Ectodermal cell (in vitro differentiated cells): ENCODE results near the gene HCCS.
"Not testable (repeated sequence)": the region's sequence is repeated elsewhere in the genome, so short reads cannot be mapped to it uniquely, and the experiment has no call there.

Experiments used
- H3K27ac ChIP-seq: 2 replicates; pipeline ENCODE4 v1.7.0; 2013; ENCODE audit warnings: mild to moderate bottlenecking, low read depth, low read length; ENCODE audit not compliant: insufficient read depth, poor library complexity, severe bottlenecking
- H3K27me3 ChIP-seq: 2 replicates; pipeline ENCODE4 v1.7.0; 2013; ENCODE audit warnings: mild to moderate bottlenecking, low read length; ENCODE audit not compliant: insufficient read depth, control insufficient read depth, poor library complexity, severe bottlenecking
- H3K36me3 ChIP-seq: one replicate; pipeline ENCODE4 v1.7.0; 2013; ENCODE audit warnings: low read length; ENCODE audit not compliant: control insufficient read depth, insufficient read depth
- H3K4me1 ChIP-seq: one replicate; pipeline ENCODE4 v1.7.0; 2013; ENCODE audit warnings: low read length; ENCODE audit not compliant: control insufficient read depth, insufficient read depth
- H3K4me3 ChIP-seq: 2 replicates; pipeline ENCODE4 v1.7.0; 2013; ENCODE audit warnings: low read depth, low read length, control low read depth; ENCODE audit not compliant: insufficient read depth
- H3K9me3 ChIP-seq: 2 replicates; pipeline ENCODE4 v1.7.0; 2013; ENCODE audit warnings: mild to moderate bottlenecking, low read length, moderate library complexity; ENCODE audit not compliant: control insufficient read depth
- WGBS, 2 experiments: methylation state at CpG; one replicate each; pipeline ENCODE4 v1.1.7; 2013; ENCODE audit warnings: missing lambda C conversion rate in 2 of 2; 5-methylcytosine and 5-hydroxymethylcytosine counted together

Gene HCCS

DNA sequence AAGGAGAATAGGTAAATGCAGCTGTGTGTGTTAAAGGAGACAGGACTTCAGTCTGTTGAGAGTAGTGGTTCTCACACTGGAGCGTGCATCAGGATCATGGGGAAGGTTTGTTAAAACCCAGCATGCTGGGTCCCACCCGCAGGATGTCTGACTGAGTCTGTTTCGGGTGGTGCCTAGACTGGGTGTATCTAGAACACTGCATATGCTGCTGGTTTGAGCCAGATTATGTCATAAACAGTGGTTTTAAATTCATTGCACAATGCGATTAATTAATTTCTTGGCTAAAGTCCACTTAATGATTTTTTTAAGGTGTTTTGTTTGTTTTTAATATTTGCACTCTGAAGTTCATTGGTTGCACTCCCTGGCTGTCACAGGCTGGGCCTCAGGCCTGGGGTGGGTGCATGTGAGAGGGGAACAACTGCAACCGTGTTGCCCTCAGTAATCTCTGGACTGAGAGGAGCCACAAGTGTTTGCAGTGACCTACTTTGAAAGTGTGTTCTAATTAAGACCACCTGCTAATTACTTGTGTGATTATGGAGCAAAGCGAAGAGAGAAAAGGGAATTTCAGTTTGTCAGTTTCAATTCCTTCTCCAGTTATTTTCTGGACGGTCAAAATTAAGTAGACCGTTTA, 8.3 kb downstream of the HCCS start:
- no peak overlapping the region for H3K27ac ChIP-seq
- no peaks in the 10 kb centered on the region for H3K27me3 ChIP-seq
- no peak overlapping the region for H3K4me3 ChIP-seq
- no peaks in the 10 kb centered on the region for H3K9me3 ChIP-seq
- H3K36me3 ChIP-seq = peaks cover 23% of the 10 kb centered on the region
- H3K4me1 ChIP-seq = no peaks in the 10 kb centered on the region
- WGBS, 2 experiments = 97 to 98% methylated on average over 8 of the region's 8 CpGs

DNA sequence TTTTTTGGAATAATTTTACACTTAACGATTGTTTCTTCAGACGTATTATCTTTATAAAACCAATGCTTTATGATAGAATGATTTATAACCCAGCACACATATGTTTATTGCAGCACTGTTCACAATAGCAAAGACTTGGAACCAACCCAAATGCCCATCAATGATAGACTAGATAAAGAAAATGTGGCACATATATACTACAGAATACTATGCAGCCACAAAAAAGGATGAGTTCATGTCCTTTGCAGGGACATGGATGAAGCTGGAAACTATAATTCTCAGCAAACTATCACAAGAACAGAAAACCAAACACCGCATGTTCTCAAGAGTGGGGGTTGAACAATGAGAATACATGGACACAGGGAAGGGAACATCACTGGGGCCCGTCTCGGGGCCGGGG, 12.0 kb downstream of the HCCS start:
- WGBS, 2 experiments = 100% methylated on average over 2 of the region's 6 CpGs; no CpG with 5 or more reads in 1 of the 2 experiments
- H3K9me3 ChIP-seq, H3K4me3 ChIP-seq, H3K36me3 ChIP-seq, H3K4me1 ChIP-seq, H3K27ac ChIP-seq, H3K27me3 ChIP-seq: not testable (repeated sequence)

DNA sequence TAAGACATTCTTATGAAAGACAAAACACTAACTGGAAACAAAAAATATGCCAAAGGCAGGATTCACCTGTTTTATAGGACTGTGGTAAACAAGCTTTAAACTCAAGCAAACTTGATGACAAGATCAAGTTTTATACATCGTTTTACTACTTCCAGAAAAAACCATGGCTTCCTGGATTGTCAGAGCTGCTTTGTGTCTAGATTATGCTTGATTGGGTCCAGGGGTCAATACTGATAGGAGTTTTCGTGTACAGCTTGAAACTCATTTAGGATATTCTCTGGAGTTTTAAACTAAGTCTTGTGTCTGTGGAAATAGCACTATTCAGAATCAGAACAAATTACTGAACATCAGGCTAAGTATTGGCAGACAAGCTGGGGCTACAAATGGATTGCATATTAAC, 13.0 kb downstream of the HCCS start:
- Histone ChIP-seq H3K4me1 (no peaks in the 10 kb centered on the region), H3K27ac (no peak overlapping the region), H3K27me3 (no peaks in the 10 kb centered on the region), H3K9me3 (no peaks in the 10 kb centered on the region), H3K4me3 (no peak overlapping the region), H3K36me3 (peaks cover 6% of the 10 kb centered on the region)
- WGBS, 2 experiments = 79 to 96% methylated on average over 2 of the region's 2 CpGs

DNA sequence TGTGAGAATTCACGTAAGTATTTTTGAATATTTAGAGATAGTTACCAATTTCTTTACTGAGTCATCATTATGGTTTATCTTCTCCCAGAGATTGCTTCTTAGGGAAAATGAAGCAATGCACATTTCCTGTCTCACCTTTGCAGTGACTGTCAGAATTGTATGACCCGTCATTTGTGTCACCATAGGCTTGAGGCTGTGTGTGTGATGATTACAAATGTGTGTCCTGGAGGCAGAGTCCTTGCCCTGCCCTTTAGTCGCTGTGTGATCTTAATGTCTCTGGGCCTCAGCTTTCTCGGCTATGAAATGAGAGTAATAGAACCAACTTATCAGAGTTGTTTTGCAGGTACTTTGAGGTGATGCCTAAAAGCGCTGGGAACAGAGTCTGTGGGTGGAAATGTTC, 13.9 kb downstream of the HCCS start:
- Histone ChIP-seq H3K27me3 (no peaks in the 10 kb centered on the region), H3K9me3 (no peaks in the 10 kb centered on the region), H3K4me3 (no peak overlapping the region), H3K36me3 (no peaks in the 10 kb centered on the region), H3K27ac (no peak overlapping the region), H3K4me1 (peaks cover 4% of the 10 kb centered on the region)
- WGBS, 2 experiments = 92 to 96% methylated on average over 3 to 4 of the region's 5 CpGs

DNA sequence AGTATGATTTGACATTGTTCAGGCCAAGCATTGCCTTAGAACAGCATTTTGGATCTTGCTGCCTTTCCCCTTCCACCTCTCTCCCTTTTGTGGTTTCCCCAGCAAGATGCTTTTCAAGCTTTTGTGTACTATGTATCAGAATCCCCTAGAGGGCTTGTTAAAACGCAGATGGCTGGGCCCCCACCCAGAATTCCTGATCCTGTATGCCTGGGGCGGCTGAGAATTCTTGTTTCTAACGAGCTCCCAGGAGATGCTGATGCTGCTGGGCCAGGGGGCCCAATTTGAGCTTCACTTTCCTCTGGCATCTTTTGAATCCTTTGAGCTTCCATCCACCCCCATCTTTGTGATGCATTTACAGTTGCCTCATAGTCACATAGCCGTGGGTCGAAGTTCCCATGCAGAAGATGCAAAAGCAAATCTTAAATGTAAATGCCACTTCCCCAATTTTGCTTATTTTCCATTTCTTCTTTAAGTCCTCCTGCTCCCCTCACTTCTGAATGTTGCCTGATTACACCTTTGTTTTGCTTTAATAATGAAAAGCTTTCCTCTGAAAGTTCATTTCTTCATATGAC, 18.5 kb downstream of the HCCS start:
- H3K27ac ChIP-seq = no peak overlapping the region
- H3K27me3 ChIP-seq = no peaks in the 10 kb centered on the region
- peaks cover 4% of the 10 kb centered on the region for H3K4me1 ChIP-seq
- H3K4me3 ChIP-seq = no peak overlapping the region
- 13 to 17% methylated on average over 5 of the region's 5 CpGs for WGBS, 2 experiments
- no peaks in the 10 kb centered on the region for H3K9me3 ChIP-seq
- H3K36me3 ChIP-seq = no peaks in the 10 kb centered on the region

DNA sequence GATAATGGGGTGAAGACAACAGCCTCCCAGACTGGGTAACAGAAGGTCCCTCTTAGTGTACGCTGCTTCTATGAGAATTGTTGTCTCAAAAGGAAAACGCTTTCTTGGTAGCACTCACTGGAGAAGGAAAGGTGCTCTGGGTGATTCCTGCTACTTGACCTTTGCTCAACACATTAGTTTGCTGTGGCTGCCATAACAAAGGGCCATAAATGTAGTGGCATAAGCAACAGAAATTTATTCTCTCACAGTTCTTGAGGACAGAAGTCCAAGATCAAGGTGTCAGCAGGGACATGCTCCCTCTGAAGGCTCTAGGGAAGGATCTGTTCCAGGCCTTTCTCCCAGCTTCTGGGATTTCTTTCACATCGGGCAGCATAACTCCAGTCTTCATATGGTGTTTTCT, 19.0 kb downstream of the HCCS start:
- Histone ChIP-seq H3K36me3 (no peaks in the 10 kb centered on the region), H3K27ac (no peak overlapping the region), H3K4me3 (no peak overlapping the region), H3K4me1 (peaks cover 4% of the 10 kb centered on the region), H3K9me3 (no peaks in the 10 kb centered on the region), H3K27me3 (no peaks in the 10 kb centered on the region)
- 97% methylated on average over 2 to 3 of the region's 3 CpGs for WGBS, 2 experiments

DNA sequence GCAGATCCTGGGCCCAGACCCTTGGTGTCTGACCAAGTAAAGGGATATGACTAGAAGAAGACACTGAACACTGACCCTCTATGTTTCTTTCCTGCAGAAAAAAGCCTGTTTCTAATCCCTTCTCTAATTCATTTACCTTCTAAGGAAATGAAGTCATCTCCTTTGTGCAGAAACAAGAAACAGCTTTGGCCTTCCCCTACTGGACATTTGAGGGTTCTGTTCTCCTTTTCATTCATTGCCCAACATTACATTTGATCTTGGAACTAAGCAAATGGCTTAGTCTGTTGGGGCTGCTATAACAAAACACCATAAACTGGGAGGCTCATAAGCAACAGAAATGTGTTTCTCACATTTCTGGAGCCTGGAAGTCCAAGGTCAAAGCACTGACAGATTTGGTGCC, 20.0 kb downstream of the HCCS start:
- H3K27ac ChIP-seq = no peak overlapping the region
- H3K4me1 ChIP-seq = peaks cover 4% of the 10 kb centered on the region
- H3K36me3 ChIP-seq = no peaks in the 10 kb centered on the region
- no peaks in the 10 kb centered on the region for H3K27me3 ChIP-seq
- no peak overlapping the region for H3K4me3 ChIP-seq
- no peaks in the 10 kb centered on the region for H3K9me3 ChIP-seq

DNA sequence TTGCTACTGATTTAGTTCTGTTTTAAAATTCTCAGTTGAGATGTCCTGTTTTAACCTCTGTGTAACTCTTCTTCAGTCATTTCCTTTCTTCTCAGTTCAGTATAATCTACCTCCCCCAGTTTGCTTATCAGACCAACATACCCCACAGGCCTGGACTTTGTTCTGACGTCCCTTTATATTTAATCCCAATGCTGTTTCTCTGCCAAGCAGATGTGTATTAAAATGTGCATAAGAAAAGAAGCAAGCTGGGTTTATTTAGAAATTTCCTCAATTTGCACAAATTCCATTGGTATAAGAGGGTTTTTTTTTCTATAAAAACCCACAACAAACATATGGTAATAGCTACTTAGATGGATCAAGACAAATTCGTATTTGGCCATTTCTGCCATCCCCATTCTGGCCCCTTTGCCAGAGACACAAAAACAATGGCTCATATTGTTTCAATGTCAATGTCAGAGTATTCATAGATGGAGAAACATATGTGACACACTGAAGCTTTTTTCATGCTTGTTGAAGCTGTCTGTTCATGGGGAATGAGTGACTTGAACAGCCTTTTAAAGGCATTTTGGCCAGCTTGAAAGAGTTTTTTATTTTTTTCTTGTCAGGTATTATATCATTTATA, 24.5 kb downstream of the HCCS start:
- Histone ChIP-seq H3K27ac (no peak overlapping the region), H3K9me3 (no peaks in the 10 kb centered on the region), H3K27me3 (no peaks in the 10 kb centered on the region), H3K36me3 (no peaks in the 10 kb centered on the region), H3K4me1 (no peaks in the 10 kb centered on the region), H3K4me3 (no peak overlapping the region)
- 100% methylated on average over 1 of the region's 2 CpGs; no CpG with 5 or more reads in 1 of the 2 experiments for WGBS, 2 experiments

DNA sequence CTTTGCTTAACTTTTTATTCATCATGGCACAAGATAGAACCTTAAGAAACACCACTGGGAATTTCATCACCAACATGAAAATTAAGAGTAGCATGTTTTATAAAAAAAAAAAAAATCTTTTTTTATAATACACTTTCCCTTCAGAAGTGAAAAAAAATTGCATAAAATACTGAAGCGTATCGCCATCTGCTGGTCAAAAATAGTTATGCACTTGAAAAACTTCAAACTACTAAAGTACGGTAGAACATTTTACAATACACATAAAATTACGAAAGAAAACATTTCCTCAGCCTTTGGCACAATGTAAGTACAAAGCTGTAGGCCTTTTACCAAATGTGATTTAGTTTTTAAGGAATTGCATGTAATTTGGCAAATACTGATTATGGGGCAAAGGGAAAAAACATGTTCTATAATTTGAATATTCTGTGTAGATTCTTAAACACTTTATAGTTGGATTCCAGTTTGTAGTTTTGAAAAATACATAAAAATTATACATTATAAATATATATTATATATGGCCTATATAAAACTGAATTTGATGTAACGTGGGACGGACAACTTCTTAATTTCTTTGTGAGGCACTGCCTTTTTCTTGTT, 26.5 kb downstream of the HCCS start:
- no peaks in the 10 kb centered on the region for H3K36me3 ChIP-seq
- no peaks in the 10 kb centered on the region for H3K9me3 ChIP-seq
- no peaks in the 10 kb centered on the region for H3K4me1 ChIP-seq
- H3K27ac ChIP-seq = no peak overlapping the region
- no peaks in the 10 kb centered on the region for H3K27me3 ChIP-seq
- WGBS, 2 experiments = 33 to 40% methylated on average over 3 to 4 of the region's 6 CpGs
- H3K4me3 ChIP-seq = no peak overlapping the region

DNA sequence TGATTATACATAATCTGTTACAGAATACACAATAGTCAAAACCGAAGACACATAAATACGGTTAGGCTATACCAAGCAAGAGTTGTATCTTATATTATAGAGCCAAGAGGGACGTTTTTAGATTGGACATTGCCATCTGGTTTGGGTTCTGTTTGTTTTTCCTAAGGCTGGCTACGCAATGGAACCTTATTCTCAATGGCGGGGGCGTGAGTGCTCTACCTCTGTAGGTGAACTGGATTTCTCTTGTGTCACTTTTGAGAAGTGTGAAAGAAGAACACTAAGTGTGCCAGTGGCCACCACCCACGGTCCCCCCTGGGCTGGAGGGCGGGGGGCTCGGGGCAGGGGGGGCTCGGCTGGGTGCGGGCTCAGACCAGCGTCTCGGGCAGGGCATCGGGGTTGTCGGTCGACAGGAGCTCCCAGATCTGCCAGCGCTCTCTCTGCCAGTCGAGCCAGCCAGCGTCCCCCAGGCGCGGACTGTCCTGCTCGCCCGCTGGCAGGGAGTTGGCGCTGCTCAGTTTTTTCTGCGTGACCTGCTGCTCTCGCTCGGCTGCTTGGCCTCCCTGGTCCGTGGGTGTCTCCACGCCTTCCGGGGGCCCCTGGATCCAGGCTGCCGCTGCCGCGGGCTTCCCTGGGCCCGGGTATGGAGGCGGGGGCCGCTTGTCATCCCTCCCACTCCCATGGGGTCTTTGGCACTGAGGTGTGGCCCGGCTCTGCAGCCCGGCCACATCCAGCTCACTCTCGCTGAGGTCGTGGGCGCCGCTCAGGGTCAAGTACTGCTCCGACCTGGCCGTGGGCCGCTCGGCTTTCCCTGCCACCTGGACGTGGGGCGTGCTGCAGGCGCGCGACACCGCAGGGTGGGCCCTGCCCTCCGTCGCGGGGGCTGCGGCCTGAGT, 27.6 kb downstream of the HCCS start:
- 96% methylated on average over 54 to 56 of the region's 56 CpGs for WGBS, 2 experiments

More for the DNA sequence above, 27.6 kb downstream of the HCCS start:
- Histone ChIP-seq H3K9me3 (no peaks in the 10 kb centered on the region), H3K4me1 (no peaks in the 10 kb centered on the region), H3K27ac (no peak overlapping the region), H3K27me3 (no peaks in the 10 kb centered on the region), H3K36me3 (no peaks in the 10 kb centered on the region), H3K4me3 (no peak overlapping the region)
